GM10847 (cell line): Measurements from ENCODE around the gene CD2BP2.

Source experiments
- POLR2A ChIP-seq: IDR thresholded peaks from 2 replicates; pipeline ENCODE4 v1.6.1; 2011; ENCODE audit not compliant: insufficient read length; ENCODE audit errors: extremely low read depth

CD2BP2 gene

DNA sequence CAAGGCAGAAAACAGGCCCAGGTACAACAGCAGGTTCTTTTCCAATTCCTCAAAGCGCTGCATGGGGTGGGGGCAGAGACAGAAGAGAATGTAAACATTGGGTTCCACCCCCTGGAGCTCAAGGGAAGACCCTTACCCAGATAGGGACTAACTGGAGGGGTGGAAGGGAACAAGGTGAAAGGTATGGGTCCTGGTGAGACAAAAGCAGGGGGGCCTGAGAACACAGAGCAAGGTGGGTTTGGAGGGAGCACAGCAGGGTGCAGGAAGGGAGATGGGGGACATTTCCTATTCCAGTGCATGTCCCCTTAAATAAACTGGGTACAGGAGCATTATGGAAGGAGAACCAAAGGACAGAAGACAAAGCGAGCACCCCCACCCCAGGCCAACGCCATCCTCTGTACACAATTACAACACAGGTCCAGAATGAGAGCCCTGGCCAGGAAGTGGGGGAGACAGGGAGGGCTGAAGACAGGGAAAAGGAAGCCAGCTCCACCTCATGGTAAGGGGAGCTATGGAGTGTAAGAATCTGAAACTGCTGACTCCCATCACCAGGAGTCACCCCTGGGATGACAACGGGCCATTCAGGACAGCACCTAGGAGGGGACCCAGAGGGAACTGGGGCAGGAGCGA lies 2.1 kb upstream of the CD2BP2 start:
- TF ChIP-seq POLR2A = no peak

DNA sequence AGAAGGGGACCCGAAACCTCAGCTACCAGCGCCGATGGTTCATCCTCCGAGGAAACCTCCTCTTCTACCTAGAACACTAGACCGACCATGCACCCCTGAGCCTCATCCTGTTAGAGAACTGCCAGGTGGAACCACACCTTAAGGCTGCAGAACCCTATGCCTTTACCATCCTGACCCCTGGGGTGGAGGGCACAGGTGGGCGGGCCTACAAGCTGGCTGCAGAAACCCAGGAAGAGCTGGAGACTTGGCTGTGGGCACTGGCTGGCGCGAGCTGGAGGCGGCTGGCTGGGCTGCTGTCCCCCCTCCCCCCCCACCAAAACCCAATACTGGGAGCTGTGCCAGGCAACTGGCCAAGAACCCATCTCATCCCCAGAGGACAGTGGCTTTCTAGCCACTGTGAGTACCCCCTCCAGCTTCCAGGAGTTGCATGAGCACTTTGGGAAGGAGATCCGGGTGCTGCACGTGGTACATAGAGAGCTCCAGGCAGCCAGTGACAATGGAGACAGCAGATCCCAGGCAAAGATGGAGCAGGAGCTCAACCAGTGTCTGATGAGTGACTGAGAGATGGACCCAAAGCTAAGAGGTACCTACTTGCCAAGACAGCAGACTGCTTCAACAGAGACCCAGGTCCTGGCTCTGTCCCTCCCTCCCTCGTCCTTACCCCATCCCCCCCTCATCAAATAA lies 1.4 kb upstream of the CD2BP2 start:
- no peak for TF ChIP-seq POLR2A

DNA sequence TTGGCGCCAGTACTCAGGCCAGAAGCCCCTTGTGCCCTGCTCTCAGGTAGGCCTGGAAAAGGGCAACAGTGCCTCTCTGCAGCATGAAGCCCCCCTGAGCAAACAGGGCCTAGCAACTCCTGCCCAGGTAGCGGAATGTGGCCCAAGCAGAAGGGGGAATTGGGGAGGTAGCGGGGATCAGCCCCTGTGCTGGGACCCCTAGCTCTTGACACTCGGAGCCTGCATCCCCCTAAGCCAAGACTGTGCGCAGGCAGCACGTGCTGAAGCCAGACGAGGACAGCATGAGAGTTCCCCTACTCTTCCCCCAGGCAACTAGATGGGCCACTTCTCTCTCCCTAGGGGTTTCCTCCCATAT lies 823 bp upstream of the CD2BP2 start:
- TF ChIP-seq POLR2A = no peak

DNA sequence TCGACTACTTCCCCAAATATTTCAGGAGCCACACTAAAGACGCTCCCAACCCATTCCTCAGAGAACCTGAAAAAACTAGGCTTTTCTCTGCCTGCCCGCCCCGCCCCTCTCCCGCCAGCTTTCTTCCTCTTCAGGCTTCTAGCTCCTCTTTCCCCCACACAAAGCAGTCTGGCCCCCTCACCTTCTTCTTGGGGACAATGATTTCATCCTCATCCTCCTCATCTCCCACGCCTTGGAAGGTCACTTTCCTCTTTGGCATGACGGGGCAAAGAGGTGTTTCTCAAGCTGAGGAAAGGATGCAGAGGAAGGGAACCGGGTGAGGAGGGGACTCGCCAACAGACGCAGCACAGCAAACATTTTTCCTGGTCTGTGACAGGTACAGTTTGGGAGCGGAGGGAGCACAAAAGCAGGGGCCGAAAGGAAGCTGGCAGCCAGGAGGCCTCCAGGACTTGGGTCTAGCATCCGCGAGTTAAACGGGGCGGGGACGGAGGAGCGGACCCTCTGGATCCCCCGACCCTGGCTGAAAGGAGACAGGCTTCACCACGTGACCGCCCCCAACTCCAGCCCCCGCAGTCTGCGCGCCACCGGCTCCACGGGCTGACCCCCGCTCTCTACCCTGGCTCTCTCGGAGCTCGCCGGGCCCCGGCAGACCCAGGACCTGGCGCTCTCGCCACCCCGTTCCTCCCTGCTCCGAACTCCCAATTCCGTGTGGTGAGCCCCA lies 525 bp downstream of the CD2BP2 start:
- no peak for TF ChIP-seq POLR2A

DNA sequence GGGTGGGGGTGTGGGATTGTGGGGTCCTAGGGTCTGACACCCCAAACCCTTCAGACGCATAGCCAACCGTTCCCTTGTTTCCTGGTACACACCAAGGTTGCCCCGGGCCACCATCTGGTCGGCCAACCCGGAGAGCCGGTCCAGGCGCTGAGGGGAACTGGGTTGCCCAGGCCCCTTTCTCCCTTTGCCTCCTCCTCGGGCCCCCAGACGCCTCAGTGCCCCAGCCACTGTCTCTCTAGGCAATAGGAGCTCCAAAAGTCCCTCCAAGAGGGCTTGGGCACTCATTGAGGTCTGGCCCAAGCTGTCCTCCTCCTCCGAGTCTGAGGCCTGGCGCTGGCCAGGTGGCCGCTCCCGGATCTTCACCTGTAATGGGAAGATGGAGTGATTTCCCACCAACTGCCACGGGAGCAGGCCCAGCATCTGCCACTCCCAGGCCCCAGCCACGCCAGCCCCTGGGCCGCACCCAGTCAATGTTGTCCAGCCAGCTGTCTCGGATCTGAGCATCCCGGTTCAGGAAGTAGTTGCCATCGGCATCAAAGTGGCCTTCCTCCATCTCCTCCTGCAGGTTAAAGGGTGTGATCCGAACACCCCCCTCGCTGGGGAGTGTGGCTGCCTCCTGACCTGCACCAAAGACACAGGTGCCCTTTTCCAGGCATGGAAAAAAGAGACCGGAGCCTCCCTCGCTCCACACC lies 1.5 kb downstream of the CD2BP2 start:
- TF ChIP-seq POLR2A = no peak

DNA sequence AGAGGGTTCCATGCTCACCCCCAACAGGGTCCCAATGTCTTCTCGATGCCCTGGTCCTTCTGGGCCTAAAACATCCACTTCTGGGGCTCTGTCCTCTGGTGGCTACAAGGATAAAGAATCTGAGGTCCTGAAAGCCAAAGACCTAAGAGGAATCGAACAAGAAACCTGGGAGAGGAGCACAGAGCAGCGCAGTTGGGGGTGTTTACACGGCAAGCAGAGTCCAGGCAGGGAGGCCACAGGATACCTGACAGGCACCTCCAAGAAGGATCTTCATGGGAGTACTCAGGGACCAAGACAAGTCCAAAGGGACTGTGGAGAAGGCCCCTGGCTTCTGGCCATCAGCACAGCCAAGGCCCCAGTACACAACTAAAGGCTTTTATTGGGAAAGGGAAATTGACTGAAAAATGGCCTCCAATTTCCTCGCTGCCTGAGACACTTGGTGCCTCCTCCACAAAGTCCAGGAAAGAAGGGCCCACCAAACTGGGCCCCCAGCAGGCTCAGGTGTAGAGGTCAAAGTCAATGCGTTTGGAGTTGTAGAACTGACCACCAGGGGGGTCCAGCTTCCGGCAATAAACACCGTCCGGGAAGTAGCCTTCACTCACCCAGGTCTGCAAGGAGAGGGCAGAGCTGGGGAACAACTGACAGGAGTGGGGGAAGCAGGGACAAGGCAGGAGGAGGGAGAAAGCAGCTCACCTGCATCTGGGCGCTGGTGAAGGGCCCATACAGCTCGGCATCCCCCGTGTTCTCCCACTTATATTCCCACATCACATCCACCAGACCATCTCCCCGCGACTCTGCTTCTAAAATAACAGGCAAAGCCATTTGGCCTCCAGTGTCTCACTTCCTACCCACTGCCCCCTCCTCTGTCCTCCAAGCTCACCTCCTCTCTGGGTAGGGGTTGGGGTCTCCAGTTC lies 2.4 kb downstream of the CD2BP2 start:
- TF ChIP-seq POLR2A = no peak

DNA sequence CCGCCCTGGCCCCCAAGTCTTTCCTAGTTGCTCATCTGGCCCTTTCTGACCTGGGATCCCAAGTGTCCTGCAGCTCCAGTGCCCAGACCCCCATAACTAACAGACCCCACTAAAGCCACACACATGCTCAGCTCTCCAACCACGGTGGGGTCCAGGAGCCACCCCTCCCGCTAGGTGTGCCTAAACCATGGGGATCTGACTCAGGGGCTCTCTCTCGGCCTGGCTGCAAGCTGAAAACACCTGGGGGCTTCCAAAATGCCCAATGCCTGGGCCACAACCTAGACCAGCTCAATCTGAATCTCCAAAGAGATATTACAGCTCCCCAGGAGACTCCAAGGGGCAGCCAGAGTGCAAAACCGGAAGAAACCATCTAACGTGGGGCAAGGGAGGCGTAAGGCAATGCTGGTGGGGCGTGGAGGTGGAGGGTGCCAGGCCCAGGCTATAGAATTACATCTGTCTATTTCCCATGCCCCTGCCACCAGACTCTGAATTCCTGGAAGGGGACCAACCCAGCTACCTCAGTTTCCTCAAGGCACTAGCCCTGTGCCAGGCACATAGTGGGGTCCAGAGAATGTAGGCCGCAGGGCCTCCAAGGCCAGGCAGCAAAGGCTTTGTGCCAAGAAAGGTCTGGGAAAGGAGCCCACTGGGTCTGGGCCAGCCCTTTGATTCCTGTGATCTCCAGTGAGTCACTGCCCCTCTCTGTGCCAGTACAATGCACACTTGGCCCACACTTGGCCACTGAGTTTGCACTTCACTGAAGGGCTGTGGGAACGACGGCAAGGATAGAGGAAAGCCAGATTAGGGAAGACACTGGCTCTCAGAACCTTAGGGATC lies 3.3 kb downstream of the CD2BP2 start:
- TF ChIP-seq POLR2A = no peak

DNA sequence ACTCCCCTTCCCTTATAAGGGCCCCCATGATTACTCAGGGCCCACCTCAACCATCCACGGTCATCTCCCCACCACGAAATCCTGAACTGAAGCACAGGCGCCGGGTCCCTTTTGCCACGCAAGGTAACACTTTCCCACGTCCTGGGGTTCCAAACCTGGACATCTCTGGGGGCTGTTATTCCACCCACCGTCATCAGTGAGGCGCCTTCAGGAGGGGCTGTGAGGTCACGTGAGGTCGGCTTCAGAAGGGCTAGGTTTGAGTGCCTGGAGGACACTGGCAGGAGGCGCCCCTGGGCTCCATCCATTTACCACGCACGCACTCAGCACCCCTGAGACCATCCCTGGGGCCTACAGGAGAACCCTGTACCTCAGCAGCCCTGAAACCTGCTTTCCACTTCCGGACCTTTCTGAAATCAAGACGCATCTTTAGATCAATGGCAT lies 4.1 kb downstream of the CD2BP2 start:
- TF ChIP-seq POLR2A = no peak

DNA sequence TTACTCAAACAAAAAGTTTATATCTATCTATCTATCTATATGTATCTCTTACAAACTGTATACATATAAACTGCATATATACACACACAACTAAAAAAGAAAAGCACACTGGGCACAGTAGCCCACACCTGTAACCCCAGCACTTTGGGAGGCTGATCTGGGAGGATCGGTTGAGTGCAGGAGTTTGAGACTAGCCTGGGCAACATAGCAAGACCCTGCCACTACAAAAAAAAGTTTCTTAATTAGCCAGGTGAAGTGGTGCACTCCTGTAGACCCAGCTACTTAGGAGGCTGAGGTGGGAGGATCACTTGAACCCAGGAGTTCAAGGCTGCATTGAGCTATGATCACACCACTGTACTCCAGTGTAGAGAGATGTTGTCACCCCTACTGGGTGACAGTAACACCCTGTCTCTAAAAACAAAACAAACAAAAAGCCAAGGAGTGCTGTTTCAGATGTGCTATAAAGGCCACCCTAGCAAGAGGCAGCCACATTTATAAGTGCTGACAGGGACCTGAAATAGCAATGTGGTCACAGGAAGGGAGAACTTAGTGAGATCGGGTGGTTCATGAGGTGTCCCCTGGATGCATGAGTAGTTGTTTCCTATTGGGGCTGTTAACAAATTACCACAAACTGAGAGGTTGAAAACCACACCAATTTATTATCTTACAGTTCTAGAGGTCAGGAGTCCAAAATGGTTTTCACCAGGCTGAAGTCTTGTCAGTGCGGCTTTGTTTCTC lies 4.8 kb downstream of the CD2BP2 start:
- TF ChIP-seq POLR2A = no peak

DNA sequence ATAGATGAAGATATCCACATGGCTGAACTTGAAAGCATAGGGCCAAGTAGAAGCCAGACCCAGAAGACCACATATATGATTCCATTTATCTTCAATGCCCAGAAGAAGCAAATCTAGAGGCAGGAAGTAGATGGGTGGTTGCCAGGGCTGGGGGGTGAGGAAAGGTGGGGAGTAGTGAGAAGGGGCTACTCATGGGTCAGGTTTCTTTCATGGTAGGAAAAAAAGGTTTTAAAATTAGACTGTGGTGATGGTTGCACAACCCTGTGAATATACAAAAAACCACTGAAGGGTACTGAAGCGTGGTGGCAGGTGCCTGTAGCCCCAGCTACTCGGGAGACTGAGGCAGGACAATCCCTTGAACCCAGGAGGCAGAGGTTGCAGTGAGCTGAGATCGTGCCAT lies 5.4 kb downstream of the CD2BP2 start:
- TF ChIP-seq POLR2A = no peak

DNA sequence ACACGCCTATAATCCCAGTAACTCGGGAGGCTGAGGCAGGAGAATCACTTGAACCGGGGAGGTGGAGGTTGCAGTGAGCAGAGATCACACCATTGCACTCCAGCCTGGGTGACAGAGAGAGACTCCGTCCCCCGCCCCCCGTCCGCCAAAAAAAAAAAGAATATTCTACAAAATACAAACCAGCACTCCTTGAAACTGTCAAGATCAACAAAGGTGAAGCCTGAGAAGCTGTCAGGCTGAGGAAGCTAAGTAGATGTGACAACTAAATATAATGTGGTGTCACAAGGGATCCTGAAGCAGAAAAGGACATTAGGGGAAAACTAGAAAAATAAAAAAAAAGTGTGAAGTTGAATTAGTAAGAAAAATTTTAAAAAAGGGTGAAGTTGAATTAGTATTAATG lies 6.2 kb downstream of the CD2BP2 start:
- TF ChIP-seq POLR2A = no peak

DNA sequence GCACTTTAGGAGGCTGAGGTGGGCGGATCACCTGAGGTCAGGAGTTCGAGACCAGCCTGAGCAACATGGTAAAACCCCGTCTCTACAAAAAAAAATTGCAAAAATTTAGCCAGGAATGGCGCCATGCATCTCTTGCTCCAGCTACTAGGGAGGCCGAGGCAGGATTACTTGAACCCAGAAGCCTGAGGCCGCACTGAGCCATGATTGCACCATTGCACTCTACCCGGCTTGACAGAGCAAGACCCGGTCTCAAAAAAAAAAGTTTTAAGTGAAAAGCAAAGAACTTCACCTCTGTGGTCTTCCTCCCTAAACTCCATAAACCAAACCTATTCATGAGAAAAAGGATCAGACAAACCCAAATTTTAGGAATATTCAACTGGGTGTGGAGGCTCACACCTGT lies 7.0 kb downstream of the CD2BP2 start:
- no peak for TF ChIP-seq POLR2A

DNA sequence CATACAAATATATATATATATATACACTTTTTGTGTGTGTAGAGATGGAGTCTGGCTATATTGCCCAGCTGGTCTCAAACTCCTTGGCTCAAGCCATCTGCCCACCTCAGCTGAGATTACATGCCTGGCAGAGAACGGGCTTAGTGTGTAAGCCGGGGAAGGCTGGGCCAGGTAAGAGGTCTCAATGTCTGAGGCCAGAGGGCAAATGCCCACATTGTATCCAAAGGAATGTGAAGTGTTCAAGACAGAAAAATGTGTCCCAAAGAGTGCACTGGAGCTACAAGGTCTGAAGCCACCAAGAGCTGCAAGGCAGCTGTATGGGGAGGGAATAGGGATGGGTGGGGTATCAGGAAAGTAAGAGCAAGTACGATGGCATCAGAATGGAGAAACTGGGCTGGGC lies 8.8 kb downstream of the CD2BP2 start:
- TF ChIP-seq POLR2A = no peak
